Gastrocnemius medialis (tissue), 4 donors: Measurements from ENCODE around the gene KPNA5. TPM values are rescaled to one million over a fixed set of nuclear protein-coding genes. Genes with fewer than 3 reads are reported as not detected.

Experiments
- ATAC-seq, 2 donors: fragments of 150-250 bp; one replicate each; pipeline ENCODE4 v1.9.1; 2016
- DNase-seq, 2 donors: peaks; one replicate each; pipeline ENCODE4 v3.0.0-alpha.2; 2019
- H3K27ac ChIP-seq, 4 donors: fragments of 200-600 bp; sonication (generic); 1 replicate in 1 of 4; 2 replicates in 3 of 4; pipeline ENCODE4 v1.5.1; 2016 to 2018; ENCODE audit warnings: mild to moderate bottlenecking in 2 of 4, moderate library complexity in 1 of 4
- H3K27me3 ChIP-seq, 3 donors: fragments of 200-600 bp; sonication (generic) in 2 of 3; 1 replicate in 1 of 3; 2 replicates in 2 of 3; pipeline versions ENCODE4 v1.5.1 to v1.6.0; 2016 to 2019; ENCODE audit warnings: mild to moderate bottlenecking in 1 of 3, moderate library complexity in 1 of 3
- H3K36me3 ChIP-seq, 2 donors: fragments of 200-600 bp; sonication (generic) in 1 of 2; one replicate each; pipeline ENCODE4 v1.5.1; 2017 to 2018
- H3K4me1 ChIP-seq, 2 donors: fragments of 200-600 bp; sonication (generic) in 1 of 2; one replicate each; pipeline ENCODE4 v1.5.1; 2016 to 2017; ENCODE audit warnings: mild to moderate bottlenecking in 2 of 2
- H3K4me3 ChIP-seq, 4 donors: fragments of 200-600 bp; sonication (generic) in 3 of 4; 1 replicate in 1 of 4; 2 replicates in 3 of 4; pipeline ENCODE4 v1.5.1; 2016 to 2019; ENCODE audit warnings: mild to moderate bottlenecking in 2 of 4
- H3K9me3 ChIP-seq, 3 donors: fragments of 200-600 bp; sonication (generic) in 2 of 3; 1 replicate in 1 of 3; 2 replicates in 2 of 3; pipeline ENCODE4 v1.5.1; 2016 to 2019
- CTCF ChIP-seq, 5 experiments: fragments of 450-650 bp in 3 of 5; fragments of 200-600 bp in 2 of 5; sonication (generic) in 2 of 5; IDR thresholded peaks in 4 of 5; conservative IDR thresholded peaks in 1 of 5; 1 replicate in 4 of 5; 2 replicates in 1 of 5; pipeline ENCODE4 v1.5.1; 2016 to 2019; ENCODE audit warnings: antibody characterized with exemption in 5 of 5, mild to moderate bottlenecking in 3 of 5, moderate library complexity in 3 of 5
- POLR2A ChIP-seq, 2 donors: fragments of 450-650 bp; IDR thresholded peaks; one replicate each; pipeline ENCODE4 v1.6.1; 2017; ENCODE audit warnings: antibody characterized with exemption in 2 of 2, mild to moderate bottlenecking in 2 of 2, moderate library complexity in 2 of 2
- in situ Hi-C, 4 donors: fragments of 200-750 bp; cut with MboI; loops; one replicate each; pipeline versions ENCODE4 v1.15.0 to v1.8.0; 2017; ENCODE audit warnings: low sequenced_read_pairs in 4 of 4
- intact Hi-C: fragments of 100-400 bp; cut with DNase I; formaldehyde crosslinking; loops from one replicate; pipeline ENCODE4 v1.15.1; 2023; ENCODE audit warnings: low total_unique reads
- total RNA-seq, 4 donors: library from RNA; depleted of rRNA; stranded (reverse); fragments of >200 nt; gene quantifications; one replicate each; pipeline versions ENCODE4 v1.1.0 to v1.2.3, GENCODE V29; 2016

The KPNA5 gene
- total RNA-seq, 4 donors from 2014 or later: 7.2 to 14.8 (median 12.9) TPM

GRCh38 chr6:116761779-116762178 is 80.8 kb downstream of the KPNA5 start:
- Histone ChIP-seq H3K27ac (no peak overlapping the region), H3K27me3 (peaks cover 5 to 28% (median 25%) of the 10 kb centered on the region in 3 donors), H3K9me3 (peaks cover 0 to 4% (median 0%) of the 10 kb centered on the region in 3 donors), H3K4me1 (peaks cover 0 to 3% of the 10 kb centered on the region in 2 donors), H3K36me3 (no peaks in the 10 kb centered on the region), H3K4me3 (no peak overlapping the region)
- in situ Hi-C loops: no loop called here
- DNase-seq (no peak), ATAC-seq (no peak)
- intact Hi-C loops: no loop called here
- no peak for TF ChIP-seq POLR2A (IDR thresholded peaks at IDR 0.05)
- TF ChIP-seq CTCF (IDR thresholded peaks at IDR 0.05 in 4 of 5, conservative IDR thresholded peaks at IDR 0.05 in 1 of 5): no peak

GRCh38 chr6:116762235-116762634 is 81.2 kb downstream of the KPNA5 start:
- no peak overlapping the region for H3K4me3 ChIP-seq
- TF ChIP-seq CTCF (IDR thresholded peaks at IDR 0.05 in 4 of 5, conservative IDR thresholded peaks at IDR 0.05 in 1 of 5): no peak
- no peak for TF ChIP-seq POLR2A (IDR thresholded peaks at IDR 0.05)
- H3K36me3 ChIP-seq: no peaks in the 10 kb centered on the region
- H3K27me3 ChIP-seq: peaks cover 5 to 32% (median 30%) of the 10 kb centered on the region in 3 donors
- no peak for ATAC-seq
- H3K4me1 ChIP-seq: peaks cover 0 to 3% of the 10 kb centered on the region in 2 donors
- intact Hi-C loops (no loop called here), in situ Hi-C loops (no loop called here)
- no peak for DNase-seq
- H3K27ac ChIP-seq: no peak overlapping the region
- H3K9me3 ChIP-seq: peaks cover 0 to 4% (median 0%) of the 10 kb centered on the region in 3 donors

- no peak overlapping the region for H3K4me3 ChIP-seq
- no peaks in the 10 kb centered on the region for H3K36me3 ChIP-seq
- peaks cover 5 to 33% (median 31%) of the 10 kb centered on the region in 3 donors for H3K27me3 ChIP-seq
- in situ Hi-C loops (no loop called here), intact Hi-C loops (no loop called here)
- H3K27ac ChIP-seq: no peak overlapping the region
- H3K4me1 ChIP-seq: peaks cover 0 to 3% of the 10 kb centered on the region in 2 donors
- ATAC-seq: no peak
- no peak for TF ChIP-seq CTCF (IDR thresholded peaks at IDR 0.05 in 4 of 5, conservative IDR thresholded peaks at IDR 0.05 in 1 of 5)
- no peak for TF ChIP-seq POLR2A (IDR thresholded peaks at IDR 0.05)
- no peak for DNase-seq
- peaks cover 0 to 4% (median 0%) of the 10 kb centered on the region in 3 donors for H3K9me3 ChIP-seq
These were observed 82.0 kb downstream of the KPNA5 start for GRCh38 chr6:116763048-116763447.

- peak overlapping the region; percentile 57 to 65 (median 62) for H3K4me3 ChIP-seq
- peak overlapping the region in 3 of 4 donors; percentile 64 to 66 (median 66) for H3K27ac ChIP-seq
- no peaks in the 10 kb centered on the region for H3K36me3 ChIP-seq
- intact Hi-C loops (no loop called here), in situ Hi-C loops (no loop called here)
- peaks cover 0 to 3% of the 10 kb centered on the region in 2 donors for H3K4me1 ChIP-seq
- DNase-seq (no peak), ATAC-seq (no peak)
- peaks cover 0 to 4% (median 0%) of the 10 kb centered on the region in 3 donors for H3K9me3 ChIP-seq
- H3K27me3 ChIP-seq: peaks cover 5 to 33% (median 31%) of the 10 kb centered on the region in 3 donors
- no peak for TF ChIP-seq POLR2A (IDR thresholded peaks at IDR 0.05)
- no peak for TF ChIP-seq CTCF (IDR thresholded peaks at IDR 0.05 in 4 of 5, conservative IDR thresholded peaks at IDR 0.05 in 1 of 5)
These were observed 83.1 kb downstream of the KPNA5 start for GRCh38 chr6:116763906-116764628.
